SK-N-SH treated with all-trans-retinoic acid at 6 μM for 48 hours (cell line): ENCODE measurements around the gene LCMT1.
"Not testable (repeated sequence)": the region's sequence is repeated elsewhere in the genome, so short reads cannot be mapped to it uniquely, and the experiment has no call there.

ENCODE experiments used
- ATAC-seq: fragments of 200-7000 bp; cut with Tn5 transposase; 3 replicates; pipeline ENCODE4 v1.9.1; 2020; ENCODE audit warnings: mild to moderate bottlenecking, moderate library complexity
- ARNTL ChIP-seq: fragments of 450-650 bp; formaldehyde crosslinking; IDR thresholded peaks from 2 replicates; pipeline ENCODE4 v1.5.0; 2020; ENCODE audit warnings: low read depth, mild to moderate bottlenecking, moderate library complexity, borderline replicate concordance
- BACH2 ChIP-seq: fragments of 250-450 bp; sonication (Bioruptor Pico); IDR thresholded peaks from 2 replicates; pipeline ENCODE4 v1.9.0; 2021; ENCODE audit warnings: mild to moderate bottlenecking, borderline replicate concordance
- CSDC2 ChIP-seq: fragments of 250-450 bp; sonication (Bioruptor Pico); IDR thresholded peaks from 2 replicates; pipeline ENCODE4 v1.5.0; 2020; ENCODE audit warnings: mild to moderate bottlenecking, moderate library complexity
- ESRRG ChIP-seq: fragments of 250-450 bp; sonication (Bioruptor Pico); IDR thresholded peaks from 2 replicates; pipeline ENCODE4 v1.6.1; 2021; ENCODE audit warnings: mild to moderate bottlenecking
- GLIS3 ChIP-seq: fragments of 250-450 bp; sonication (Bioruptor Pico); IDR thresholded peaks from 2 replicates; pipeline ENCODE4 v1.5.0; 2020; ENCODE audit warnings: mild to moderate bottlenecking, moderate library complexity
- ISL1 ChIP-seq: fragments of 250-450 bp; sonication (Bioruptor Pico); IDR thresholded peaks from 2 replicates; pipeline ENCODE4 v2.1.2; 2022; ENCODE audit warnings: mild to moderate bottlenecking, moderate library complexity
- OSR1 ChIP-seq: fragments of 250-450 bp; sonication (Bioruptor Pico); IDR thresholded peaks from 2 replicates; pipeline ENCODE4 v1.8.0; 2022; ENCODE audit warnings: moderate library complexity, mild to moderate bottlenecking, inconsistent platforms
- RARB ChIP-seq: fragments of 250-450 bp; sonication (Bioruptor Pico); IDR thresholded peaks from 2 replicates; pipeline ENCODE4 v1.8.0; 2021; ENCODE audit warnings: mild to moderate bottlenecking, moderate library complexity
- SNAI2 ChIP-seq: fragments of 250-450 bp; sonication (Bioruptor Pico); IDR thresholded peaks from 2 replicates; pipeline ENCODE4 v1.5.0; 2020; ENCODE audit warnings: mild to moderate bottlenecking, moderate library complexity
- TCF4 ChIP-seq: fragments of 250-450 bp; sonication (Bioruptor Pico); IDR thresholded peaks from 2 replicates; pipeline ENCODE4 v1.8.0; 2021; ENCODE audit warnings: mild to moderate bottlenecking, moderate library complexity, borderline replicate concordance
- TOX ChIP-seq: fragments of 250-450 bp; sonication (Bioruptor Pico); IDR thresholded peaks from 2 replicates; pipeline ENCODE4 v1.8.0; 2021; ENCODE audit warnings: mild to moderate bottlenecking, moderate library complexity, borderline replicate concordance
- ZC3H10 ChIP-seq: fragments of 250-450 bp; sonication (Bioruptor Pico); IDR thresholded peaks from 2 replicates; pipeline ENCODE4 v1.5.1; 2021; ENCODE audit warnings: mild to moderate bottlenecking, moderate library complexity
- ZFP3 ChIP-seq: fragments of 250-450 bp; sonication (Bioruptor Pico); IDR thresholded peaks from 2 replicates; pipeline ENCODE4 v1.5.0; 2020; ENCODE audit warnings: mild to moderate bottlenecking, moderate library complexity
- ZFP30 ChIP-seq: fragments of 450-650 bp; formaldehyde crosslinking; IDR thresholded peaks from 2 replicates; pipeline ENCODE4 v1.5.0; 2022; ENCODE audit warnings: mild to moderate bottlenecking, moderate library complexity
- ZNF565 ChIP-seq: fragments of 450-650 bp; formaldehyde crosslinking; conservative IDR thresholded peaks from 2 replicates; pipeline ENCODE4 v1.5.0; 2020; ENCODE audit warnings: low read depth, mild to moderate bottlenecking, moderate library complexity
- ZNF70 ChIP-seq: fragments of 450-650 bp; formaldehyde crosslinking; IDR thresholded peaks from 2 replicates; pipeline ENCODE4 v1.5.0; 2020; ENCODE audit warnings: mild to moderate bottlenecking, moderate library complexity
- ZNF8 ChIP-seq: fragments of 450-650 bp; formaldehyde crosslinking; IDR thresholded peaks from 2 replicates; pipeline ENCODE4 v1.5.0; 2020; ENCODE audit warnings: mild to moderate bottlenecking, moderate library complexity
- TF ChIP-seq, protein P1 (sequence below): fragments of 250-450 bp; sonication (Bioruptor Pico); IDR thresholded peaks from 2 replicates; pipeline ENCODE4 v1.5.1; 2021; ENCODE audit warnings: mild to moderate bottlenecking, moderate library complexity
- TF ChIP-seq, protein P2 (sequence below): fragments of 250-450 bp; sonication (Bioruptor Pico); IDR thresholded peaks from 2 replicates; pipeline ENCODE4 v1.5.0; 2020; ENCODE audit warnings: mild to moderate bottlenecking, moderate library complexity
- TF ChIP-seq, protein P3 (sequence below): fragments of 250-450 bp; sonication (Bioruptor Pico); IDR thresholded peaks from 2 replicates; pipeline ENCODE4 v1.8.0; 2021; ENCODE audit warnings: low read depth, mild to moderate bottlenecking, moderate library complexity, borderline replicate concordance

The LCMT1 gene

DNA sequence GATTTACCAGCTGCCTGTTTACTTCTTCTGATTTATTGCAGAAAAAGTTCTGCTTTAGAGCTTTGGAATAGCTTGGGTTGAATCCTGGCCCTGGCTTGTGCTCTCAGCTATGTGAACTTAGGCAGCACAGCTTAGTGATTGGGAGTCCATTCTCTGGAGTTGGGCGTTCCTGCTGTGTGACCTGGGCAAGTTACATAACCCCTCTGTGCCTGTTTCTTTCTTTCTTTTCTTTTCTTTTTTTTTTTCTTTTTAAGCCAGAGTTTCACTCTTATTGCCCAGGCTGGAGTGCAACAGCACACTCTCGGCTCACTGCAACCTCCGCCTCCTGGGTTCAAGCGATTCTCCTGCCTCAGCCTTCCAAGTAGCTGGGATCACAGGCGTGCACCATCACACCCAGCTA, 53.7 kb downstream of the LCMT1 start:
- no peak for TF ChIP-seq TCF4 (CRISPR knock-in tag)
- no peak for TF ChIP-seq ZFP30 (CRISPR knock-in tag)
- TF ChIP-seq ESRRG, result no peak
- TF ChIP-seq ZNF70 (CRISPR knock-in tag), result no peak
- no peak for TF ChIP-seq ZC3H10 (CRISPR knock-in tag)
- TF ChIP-seq ISL1, result no peak
- TF ChIP-seq, protein P1, sequence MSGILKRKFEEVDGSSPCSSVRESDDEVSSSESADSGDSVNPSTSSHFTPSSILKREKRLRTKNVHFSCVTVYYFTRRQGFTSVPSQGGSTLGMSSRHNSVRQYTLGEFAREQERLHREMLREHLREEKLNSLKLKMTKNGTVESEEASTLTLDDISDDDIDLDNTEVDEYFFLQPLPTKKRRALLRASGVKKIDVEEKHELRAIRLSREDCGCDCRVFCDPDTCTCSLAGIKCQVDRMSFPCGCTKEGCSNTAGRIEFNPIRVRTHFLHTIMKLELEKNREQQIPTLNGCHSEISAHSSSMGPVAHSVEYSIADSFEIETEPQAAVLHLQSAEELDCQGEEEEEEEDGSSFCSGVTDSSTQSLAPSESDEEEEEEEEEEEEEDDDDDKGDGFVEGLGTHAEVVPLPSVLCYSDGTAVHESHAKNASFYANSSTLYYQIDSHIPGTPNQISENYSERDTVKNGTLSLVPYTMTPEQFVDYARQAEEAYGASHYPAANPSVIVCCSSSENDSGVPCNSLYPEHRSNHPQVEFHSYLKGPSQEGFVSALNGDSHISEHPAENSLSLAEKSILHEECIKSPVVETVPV (CRISPR knock-in tag), result no peak
- TF ChIP-seq ZNF565 (CRISPR knock-in tag), result no peak
- TF ChIP-seq TOX (CRISPR knock-in tag), result no peak
- TF ChIP-seq GLIS3, result no peak
- no peak for TF ChIP-seq ZFP3
- TF ChIP-seq, protein P2, sequence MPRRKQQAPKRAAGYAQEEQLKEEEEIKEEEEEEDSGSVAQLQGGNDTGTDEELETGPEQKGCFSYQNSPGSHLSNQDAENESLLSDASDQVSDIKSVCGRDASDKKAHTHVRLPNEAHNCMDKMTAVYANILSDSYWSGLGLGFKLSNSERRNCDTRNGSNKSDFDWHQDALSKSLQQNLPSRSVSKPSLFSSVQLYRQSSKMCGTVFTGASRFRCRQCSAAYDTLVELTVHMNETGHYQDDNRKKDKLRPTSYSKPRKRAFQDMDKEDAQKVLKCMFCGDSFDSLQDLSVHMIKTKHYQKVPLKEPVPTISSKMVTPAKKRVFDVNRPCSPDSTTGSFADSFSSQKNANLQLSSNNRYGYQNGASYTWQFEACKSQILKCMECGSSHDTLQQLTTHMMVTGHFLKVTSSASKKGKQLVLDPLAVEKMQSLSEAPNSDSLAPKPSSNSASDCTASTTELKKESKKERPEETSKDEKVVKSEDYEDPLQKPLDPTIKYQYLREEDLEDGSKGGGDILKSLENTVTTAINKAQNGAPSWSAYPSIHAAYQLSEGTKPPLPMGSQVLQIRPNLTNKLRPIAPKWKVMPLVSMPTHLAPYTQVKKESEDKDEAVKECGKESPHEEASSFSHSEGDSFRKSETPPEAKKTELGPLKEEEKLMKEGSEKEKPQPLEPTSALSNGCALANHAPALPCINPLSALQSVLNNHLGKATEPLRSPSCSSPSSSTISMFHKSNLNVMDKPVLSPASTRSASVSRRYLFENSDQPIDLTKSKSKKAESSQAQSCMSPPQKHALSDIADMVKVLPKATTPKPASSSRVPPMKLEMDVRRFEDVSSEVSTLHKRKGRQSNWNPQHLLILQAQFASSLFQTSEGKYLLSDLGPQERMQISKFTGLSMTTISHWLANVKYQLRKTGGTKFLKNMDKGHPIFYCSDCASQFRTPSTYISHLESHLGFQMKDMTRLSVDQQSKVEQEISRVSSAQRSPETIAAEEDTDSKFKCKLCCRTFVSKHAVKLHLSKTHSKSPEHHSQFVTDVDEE (CRISPR knock-in tag), result no peak
- no peak for ATAC-seq

DNA sequence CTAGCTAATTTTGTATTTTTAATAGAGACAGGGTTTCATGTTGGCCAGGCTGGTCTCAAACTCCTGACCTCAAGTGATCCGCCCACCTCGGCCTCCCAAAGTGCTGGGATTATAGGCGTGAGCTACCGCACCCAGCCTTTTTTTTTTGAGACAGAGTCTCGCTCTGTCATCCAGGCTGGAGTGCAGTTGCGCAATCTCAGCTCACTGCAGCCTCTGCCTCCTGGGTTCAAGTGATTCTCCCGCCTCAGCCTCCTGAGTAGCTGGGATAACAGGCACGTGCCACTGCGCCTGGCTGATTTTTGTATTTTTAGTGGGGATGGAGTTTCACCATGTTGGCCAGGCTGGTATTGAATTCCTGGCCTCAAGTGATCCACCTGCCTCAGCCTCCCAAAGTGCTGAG, 56.4 kb downstream of the LCMT1 start:
- not testable (repeated sequence) for ATAC-seq

DNA sequence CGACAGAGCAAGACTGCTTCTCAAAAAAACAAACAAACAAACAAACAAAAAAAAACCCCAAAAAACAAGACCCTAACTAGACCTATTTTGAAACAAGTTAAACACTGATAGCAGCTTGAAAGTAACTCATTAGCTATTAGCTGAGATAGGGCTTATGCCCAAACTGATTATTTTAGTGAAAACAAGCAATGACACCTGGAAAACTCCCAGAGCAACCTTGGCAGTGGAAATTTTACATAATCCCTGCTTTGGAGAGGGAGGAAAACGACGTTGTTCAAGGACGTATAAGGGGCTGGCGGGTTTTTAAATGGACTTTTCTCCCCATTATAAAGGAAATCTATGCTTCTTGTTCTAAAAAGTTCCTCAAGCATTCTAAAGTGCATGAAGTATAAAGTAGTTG, 59.8 kb downstream of the LCMT1 start:
- ATAC-seq, result no peak
- TF ChIP-seq TCF4 (CRISPR knock-in tag) (no peak), OSR1 (CRISPR knock-in tag) (no peak), ZFP30 (CRISPR knock-in tag) (no peak), ZC3H10 (CRISPR knock-in tag) (no peak), ZNF565 (CRISPR knock-in tag) (no peak), ZNF70 (CRISPR knock-in tag) (no peak), BACH2 (no peak), ZFP3 (no peak), RARB (no peak), ARNTL (CRISPR knock-in tag) (no peak), SNAI2 (CRISPR knock-in tag) (no peak), CSDC2 (CRISPR knock-in tag) (no peak), GLIS3 (no peak), ZNF8 (CRISPR knock-in tag) (no peak), ESRRG (no peak)
- TF ChIP-seq, protein P3, sequence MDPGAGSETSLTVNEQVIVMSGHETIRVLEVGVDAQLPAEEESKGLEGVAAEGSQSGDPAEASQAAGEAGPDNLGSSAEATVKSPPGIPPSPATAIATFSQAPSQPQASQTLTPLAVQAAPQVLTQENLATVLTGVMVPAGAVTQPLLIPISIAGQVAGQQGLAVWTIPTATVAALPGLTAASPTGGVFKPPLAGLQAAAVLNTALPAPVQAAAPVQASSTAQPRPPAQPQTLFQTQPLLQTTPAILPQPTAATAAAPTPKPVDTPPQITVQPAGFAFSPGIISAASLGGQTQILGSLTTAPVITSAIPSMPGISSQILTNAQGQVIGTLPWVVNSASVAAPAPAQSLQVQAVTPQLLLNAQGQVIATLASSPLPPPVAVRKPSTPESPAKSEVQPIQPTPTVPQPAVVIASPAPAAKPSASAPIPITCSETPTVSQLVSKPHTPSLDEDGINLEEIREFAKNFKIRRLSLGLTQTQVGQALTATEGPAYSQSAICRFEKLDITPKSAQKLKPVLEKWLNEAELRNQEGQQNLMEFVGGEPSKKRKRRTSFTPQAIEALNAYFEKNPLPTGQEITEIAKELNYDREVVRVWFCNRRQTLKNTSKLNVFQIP, result no peak
- TF ChIP-seq, protein P2 (CRISPR knock-in tag), result no peak
- TF ChIP-seq, protein P1 (CRISPR knock-in tag), result no peak
